ENCODE measurements around the gene XXYLT1.

GRCh38 chr3:195103623-195104022 is 167.3 kb downstream of the XXYLT1 start:
- TF ChIP-seq BHLHE40 (IDR thresholded peaks at IDR 0.05; ENCODE audit: borderline replicate concordance) (no peak), LEF1 (IDR thresholded peaks at IDR 0.05; ENCODE audit: borderline replicate concordance) (no peak)

Measured in HEK293T (cell line).